SJCRH30 (cell line): Measurements from ENCODE around the gene MRPS7. TPM values are rescaled to one million over a fixed set of nuclear protein-coding genes. Genes with fewer than 3 reads are reported as not detected.
A peak's percentile ranks its signal among the peaks of the same experiment; 100 is the strongest.

Source experiments
- DNase-seq, 2 experiments: peaks; one replicate each; pipeline ENCODE4 v3.0.0-alpha.2; 2015 to 2020
- H3K27ac ChIP-seq: fragments of 250-450 bp; sonication (Bioruptor Pico); 2 replicates; pipeline ENCODE4 v1.5.1; 2020; ENCODE audit warnings: mild to moderate bottlenecking, moderate library complexity
- H3K27me3 ChIP-seq: fragments of 250-450 bp; sonication (Bioruptor Pico); 2 replicates; pipeline ENCODE4 v1.5.1; 2020; ENCODE audit warnings: mild to moderate bottlenecking, moderate library complexity
- H3K36me3 ChIP-seq: fragments of 250-450 bp; sonication (Bioruptor Pico); 2 replicates; pipeline ENCODE4 v1.5.1; 2020; ENCODE audit warnings: mild to moderate bottlenecking, moderate library complexity
- H3K4me1 ChIP-seq: fragments of 250-450 bp; sonication (Bioruptor Pico); 2 replicates; pipeline ENCODE4 v1.5.1; 2020; ENCODE audit warnings: mild to moderate bottlenecking, moderate library complexity
- H3K4me3 ChIP-seq: fragments of 250-450 bp; sonication (Bioruptor Pico); 2 replicates; pipeline ENCODE4 v1.5.1; 2020; ENCODE audit warnings: mild to moderate bottlenecking, moderate library complexity
- H3K9me3 ChIP-seq: fragments of 250-450 bp; sonication (Bioruptor Pico); replicated peaks from 2 replicates; pipeline ENCODE4 v1.5.1; 2020; ENCODE audit warnings: mild to moderate bottlenecking, moderate library complexity
- total RNA-seq: library from RNA; depleted of rRNA; stranded (reverse); fragments of >200 nt; shearing (Covaris generic); gene quantifications from 2 replicates; pipeline ENCODE4 v1.2.3, GENCODE V29; 2014; rRNA removed

Gene MRPS7
- total RNA-seq, 1 experiment from 2014 or later: 123 TPM

- Histone ChIP-seq H3K36me3 (no peaks in the 10 kb centered on the region), H3K27me3 (no peaks in the 10 kb centered on the region), H3K4me1 (no peaks in the 10 kb centered on the region), H3K27ac (no peak overlapping the region), H3K9me3 (no peaks in the 10 kb centered on the region), H3K4me3 (no peak overlapping the region)
- DNase-seq: no peak
Observed at GRCh38 chr17:75301502-75302206, 40.0 kb downstream of the MRPS7 start.

GRCh38 chr17:75307957-75308731 lies 46.5 kb downstream of the MRPS7 start:
- Histone ChIP-seq H3K4me3 (no peak overlapping the region), H3K27me3 (no peaks in the 10 kb centered on the region), H3K4me1 (no peaks in the 10 kb centered on the region), H3K27ac (no peak overlapping the region), H3K9me3 (no peaks in the 10 kb centered on the region), H3K36me3 (no peaks in the 10 kb centered on the region)
- no peak for DNase-seq

- Histone ChIP-seq H3K4me1 (no peaks in the 10 kb centered on the region), H3K4me3 (no peak overlapping the region), H3K9me3 (no peaks in the 10 kb centered on the region), H3K27ac (no peak overlapping the region), H3K36me3 (no peaks in the 10 kb centered on the region), H3K27me3 (no peaks in the 10 kb centered on the region)
- DNase-seq: no peak
Observed at GRCh38 chr17:75308732-75309629, 47.3 kb downstream of the MRPS7 start.

- Histone ChIP-seq H3K9me3 (no peaks in the 10 kb centered on the region), H3K36me3 (0 out of 2 replicates have a peak, but pooled peaks cover 2% of the 10 kb centered on the region), H3K4me3 (no peak overlapping the region), H3K27me3 (no peaks in the 10 kb centered on the region), H3K27ac (no peak overlapping the region), H3K4me1 (no peaks in the 10 kb centered on the region)
- peak; percentile 29 for DNase-seq
Observed at GRCh38 chr17:75313941-75314551, 52.4 kb downstream of the MRPS7 start.

GRCh38 chr17:75315541-75316243 lies 54.0 kb downstream of the MRPS7 start:
- Histone ChIP-seq H3K27me3 (no peaks in the 10 kb centered on the region), H3K4me1 (no peaks in the 10 kb centered on the region), H3K9me3 (no peaks in the 10 kb centered on the region), H3K27ac (no peak overlapping the region), H3K36me3 (peaks cover 4% of the 10 kb centered on the region), H3K4me3 (no peak overlapping the region)
- DNase-seq: no peak

Other genes starting within 250 kb of the MRPS7 start
- 39.6 and 39.8 TPM in 2 replicates for gene MRPL58, start 249.2 kb upstream of the MRPS7 start, total RNA-seq
- gene ATP5PD, start 214.9 kb upstream of the MRPS7 start, total RNA-seq: 337 and 350 TPM in 2 replicates
- gene KCTD2, start 214.7 kb upstream of the MRPS7 start, total RNA-seq: 34.4 and 34.5 TPM in 2 replicates
- gene SLC16A5, start 173.9 kb upstream of the MRPS7 start, total RNA-seq: 0.04 TPM in 1 of 2 replicates, not detected in the other
- 9.6 and 10.9 TPM in 2 replicates for gene ARMC7, start 151.9 kb upstream of the MRPS7 start, total RNA-seq
- gene NT5C, start 130.1 kb upstream of the MRPS7 start, total RNA-seq: 34.5 and 36.0 TPM in 2 replicates
- 313 and 320 TPM in 2 replicates for gene JPT1, start 107.4 kb upstream of the MRPS7 start, total RNA-seq
- gene SUMO2, start 78.9 kb upstream of the MRPS7 start, total RNA-seq: 433 and 472 TPM in 2 replicates
- gene NUP85, start 56.2 kb upstream of the MRPS7 start, total RNA-seq: 95.4 and 103 TPM in 2 replicates
- gene GGA3, start 273 bp upstream of the MRPS7 start, total RNA-seq: 21.8 and 26.6 TPM in 2 replicates
- 4.4 and 5.2 TPM in 2 replicates for gene MIF4GD, start 9.4 kb downstream of the MRPS7 start, total RNA-seq
- 16.2 and 18.7 TPM in 2 replicates for gene SLC25A19, start 27.6 kb downstream of the MRPS7 start, total RNA-seq
- 91.8 and 92.9 TPM in 2 replicates for gene GRB2, start 143.8 kb downstream of the MRPS7 start, total RNA-seq
- gene TMEM94, start 194.8 kb downstream of the MRPS7 start, total RNA-seq: 43.5 and 55.6 TPM in 2 replicates